ENCODE results near the gene ITPKC.

The ITPKC gene

DNA sequence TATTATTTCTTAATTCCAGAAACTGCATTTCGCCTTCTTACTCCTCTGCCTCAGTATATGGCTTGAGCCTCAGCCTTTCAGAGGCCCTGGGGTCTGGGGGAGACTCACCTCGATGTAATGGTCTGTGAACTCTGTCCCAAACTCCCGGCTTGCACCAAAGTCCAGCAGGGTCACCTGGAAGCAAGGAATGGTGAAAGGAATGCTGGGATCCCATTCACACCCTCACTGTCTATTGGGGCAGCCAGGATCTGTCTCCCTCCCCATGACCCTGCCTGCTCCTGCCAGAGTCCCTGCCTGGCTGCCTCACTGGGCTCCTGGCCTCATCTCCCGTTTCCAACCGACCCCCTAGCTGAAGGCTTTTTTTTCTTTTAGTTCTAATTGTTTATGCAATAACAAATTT lies 21.0 kb upstream of the ITPKC start:
- DNase-seq (ENCODE audit: low read depth), result no peak
- H3K4me3 ChIP-seq (ENCODE audit: low read depth, low read length), result no peak overlapping the region
- TF ChIP-seq POLR2A (IDR thresholded peaks at IDR 0.05; ENCODE audit: extremely low read depth, insufficient read length), result no peak
- TF ChIP-seq MAX (IDR thresholded peaks at IDR 0.05; ENCODE audit: low read depth, low read length), result no peak
- TF ChIP-seq MYC (IDR thresholded peaks at IDR 0.05; ENCODE audit: low read depth, low read length), result no peak
- TF ChIP-seq, protein P1, sequence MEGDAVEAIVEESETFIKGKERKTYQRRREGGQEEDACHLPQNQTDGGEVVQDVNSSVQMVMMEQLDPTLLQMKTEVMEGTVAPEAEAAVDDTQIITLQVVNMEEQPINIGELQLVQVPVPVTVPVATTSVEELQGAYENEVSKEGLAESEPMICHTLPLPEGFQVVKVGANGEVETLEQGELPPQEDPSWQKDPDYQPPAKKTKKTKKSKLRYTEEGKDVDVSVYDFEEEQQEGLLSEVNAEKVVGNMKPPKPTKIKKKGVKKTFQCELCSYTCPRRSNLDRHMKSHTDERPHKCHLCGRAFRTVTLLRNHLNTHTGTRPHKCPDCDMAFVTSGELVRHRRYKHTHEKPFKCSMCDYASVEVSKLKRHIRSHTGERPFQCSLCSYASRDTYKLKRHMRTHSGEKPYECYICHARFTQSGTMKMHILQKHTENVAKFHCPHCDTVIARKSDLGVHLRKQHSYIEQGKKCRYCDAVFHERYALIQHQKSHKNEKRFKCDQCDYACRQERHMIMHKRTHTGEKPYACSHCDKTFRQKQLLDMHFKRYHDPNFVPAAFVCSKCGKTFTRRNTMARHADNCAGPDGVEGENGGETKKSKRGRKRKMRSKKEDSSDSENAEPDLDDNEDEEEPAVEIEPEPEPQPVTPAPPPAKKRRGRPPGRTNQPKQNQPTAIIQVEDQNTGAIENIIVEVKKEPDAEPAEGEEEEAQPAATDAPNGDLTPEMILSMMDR (IDR thresholded peaks at IDR 0.05; ENCODE audit: low read depth, low read length), result no peak

GRCh38 chr19:40697007-40697406 lies 19.9 kb upstream of the ITPKC start:
- no peak for DNase-seq (ENCODE audit: low read depth)
- no peak overlapping the region for H3K4me3 ChIP-seq (ENCODE audit: low read depth, low read length)
- no peak for TF ChIP-seq MYC (IDR thresholded peaks at IDR 0.05; ENCODE audit: low read depth, low read length)
- no peak for TF ChIP-seq MAX (IDR thresholded peaks at IDR 0.05; ENCODE audit: low read depth, low read length)
- TF ChIP-seq POLR2A (IDR thresholded peaks at IDR 0.05; ENCODE audit: extremely low read depth, insufficient read length), result no peak
- TF ChIP-seq, protein P1 (IDR thresholded peaks at IDR 0.05; ENCODE audit: low read depth, low read length), result no peak

- DNase-seq (ENCODE audit: low read depth), result no peak
- no peak overlapping the region for H3K4me3 ChIP-seq (ENCODE audit: low read depth, low read length)
- TF ChIP-seq, protein P1 (IDR thresholded peaks at IDR 0.05; ENCODE audit: low read depth, low read length), result no peak
- no peak for TF ChIP-seq POLR2A (IDR thresholded peaks at IDR 0.05; ENCODE audit: extremely low read depth, insufficient read length)
- TF ChIP-seq MYC (IDR thresholded peaks at IDR 0.05; ENCODE audit: low read depth, low read length), result no peak
- TF ChIP-seq MAX (IDR thresholded peaks at IDR 0.05; ENCODE audit: low read depth, low read length), result no peak
These were observed 16.8 kb upstream of the ITPKC start for GRCh38 chr19:40700083-40700482.

DNA sequence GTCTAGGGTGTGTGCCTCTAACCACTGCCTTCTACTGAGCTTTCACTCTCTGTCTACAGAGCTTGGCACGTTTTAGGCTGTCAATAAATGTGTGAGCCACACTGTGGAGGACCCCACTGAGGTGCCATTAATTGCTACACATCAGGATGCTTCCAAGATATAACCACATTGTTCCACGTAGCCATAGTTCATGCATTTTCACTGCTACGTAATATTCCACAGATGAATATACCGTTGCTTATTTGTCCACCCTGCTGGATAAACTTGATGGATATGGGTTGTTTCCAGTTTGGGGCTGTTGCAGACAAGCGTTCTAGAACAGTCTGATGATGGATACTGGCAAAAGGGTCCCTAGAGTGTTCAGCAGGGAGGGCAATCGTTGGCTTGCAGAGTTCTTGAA lies 15.2 kb upstream of the ITPKC start:
- H3K4me3 ChIP-seq (ENCODE audit: low read depth, low read length), result no peak overlapping the region
- TF ChIP-seq, protein P1 (IDR thresholded peaks at IDR 0.05; ENCODE audit: low read depth, low read length), result no peak
- TF ChIP-seq MAX (IDR thresholded peaks at IDR 0.05; ENCODE audit: low read depth, low read length) (no peak), POLR2A (IDR thresholded peaks at IDR 0.05; ENCODE audit: extremely low read depth, insufficient read length) (no peak), MYC (IDR thresholded peaks at IDR 0.05; ENCODE audit: low read depth, low read length) (no peak)
- no peak for DNase-seq (ENCODE audit: low read depth)

- DNase-seq (ENCODE audit: low read depth), result no peak
- no peak for TF ChIP-seq POLR2A (IDR thresholded peaks at IDR 0.05; ENCODE audit: extremely low read depth, insufficient read length)
- TF ChIP-seq MAX (IDR thresholded peaks at IDR 0.05; ENCODE audit: low read depth, low read length), result no peak
- TF ChIP-seq, protein P1 (IDR thresholded peaks at IDR 0.05; ENCODE audit: low read depth, low read length), result no peak
- no peak for TF ChIP-seq MYC (IDR thresholded peaks at IDR 0.05; ENCODE audit: low read depth, low read length)
These were observed 14.4 kb upstream of the ITPKC start for GRCh38 chr19:40702337-40703012.

More at GRCh38 chr19:40702337-40703012, 14.4 kb upstream of the ITPKC start:
- no peak overlapping the region for H3K4me3 ChIP-seq (ENCODE audit: low read depth, low read length)
